A549 (cell line): Measurements from ENCODE around the gene ACER3. TPM values are rescaled to one million over a fixed set of nuclear protein-coding genes. Genes with fewer than 3 reads are reported as not detected.

ENCODE experiments used
- ATAC-seq, 2 experiments: fragments of 200-7000 bp in 1 of 2; fragments of >200 bp in 1 of 2; cut with Nextera tagmentation in 1 of 2; cut with Tn5 transposase in 1 of 2; 3 replicates each; pipeline versions ENCODE4 v1.8.0 to v1.9.1; 2018 to 2020; ENCODE audit warnings: mild to moderate bottlenecking in 1 of 2, moderate library complexity in 1 of 2
- CTCF ChIA-PET: fragments of 300-600 bp; sonication (Branson Sonifier 250); formaldehyde crosslinking; extraction: SDS; loops from one replicate; lab custom pipeline; 2021; ENCODE audit warnings: antibody characterized with exemption, inconsistent platforms; lab: Yijun Ruan, JAX
- POLR2A ChIA-PET: fragments of 350-600 bp; formaldehyde crosslinking; extraction: SDS; loops from one replicate; lab custom pipeline; 2021; ENCODE audit warnings: antibody characterized with exemption, inconsistent platforms; lab: Yijun Ruan, JAX
- DNase-seq, 2 experiments: peaks; one replicate each; pipeline versions ENCODE4 v3.0.0 to v3.0.0-alpha.2; 2011 to 2016; ENCODE audit warnings: low read depth in 1 of 2, low spot score in 1 of 2
- FAIRE-seq: peaks from 2 replicates; lab custom pipeline; 2011; peaks lifted over from hg19 to GRCh38; lab: Jason Lieb, UNC
- H3K27ac ChIP-seq, 2 experiments: fragments of >200 bp; sonication (Bioruptor Twin); formaldehyde crosslinking; 3 replicates each; pipeline ENCODE4 v1.5.1; 2016 to 2017
- H3K4me1 ChIP-seq: fragments of >200 bp; sonication (Bioruptor Twin); formaldehyde crosslinking; 3 replicates; pipeline ENCODE4 v1.6.1; 2016
- H3K4me2 ChIP-seq: fragments of >200 bp; sonication (Bioruptor Twin); formaldehyde crosslinking; 3 replicates; pipeline ENCODE4 v1.6.1; 2016
- H3K4me3 ChIP-seq: fragments of >200 bp; sonication (Bioruptor Twin); formaldehyde crosslinking; 3 replicates; pipeline ENCODE4 v1.5.1; 2016
- H3K9me3 ChIP-seq: fragments of >200 bp; sonication (Bioruptor Twin); formaldehyde crosslinking; 3 replicates; pipeline ENCODE4 v1.6.1; 2016
- E2F6 ChIP-seq: IDR thresholded peaks from 2 replicates; pipeline ENCODE4 v1.6.1; 2012; ENCODE audit warnings: low read depth, borderline replicate concordance
- EHF ChIP-seq: fragments of 250-450 bp; sonication (Bioruptor Pico); IDR thresholded peaks from 2 replicates; pipeline ENCODE4 v1.5.0; 2020; ENCODE audit warnings: mild to moderate bottlenecking
- FOXS1 ChIP-seq: fragments of 250-450 bp; sonication (Bioruptor Pico); IDR thresholded peaks from 2 replicates; pipeline ENCODE4 v1.5.0; 2020; ENCODE audit warnings: mild to moderate bottlenecking, moderate library complexity
- HES2 ChIP-seq: fragments of >200 bp; sonication (Bioruptor Twin); formaldehyde crosslinking; IDR thresholded peaks from 2 replicates; pipeline ENCODE4 v1.6.1; 2016
- HEYL ChIP-seq: fragments of 250-450 bp; sonication (Bioruptor Pico); IDR thresholded peaks from 2 replicates; pipeline ENCODE4 v1.8.0; 2021; ENCODE audit warnings: mild to moderate bottlenecking, moderate library complexity
- JUN ChIP-seq, 2 experiments: fragments of >200 bp; sonication (Bioruptor Twin); formaldehyde crosslinking; IDR thresholded peaks; 2 replicates in 1 of 2; 3 replicates in 1 of 2; pipeline ENCODE4 v1.6.1; 2016 to 2017
- MAFK ChIP-seq: fragments of 450-650 bp; IDR thresholded peaks from 2 replicates; pipeline ENCODE4 v1.6.1; 2014; ENCODE audit not compliant: partially characterized antibody
- MYC ChIP-seq: IDR thresholded peaks from 2 replicates; pipeline ENCODE4 v1.6.1; 2012; ENCODE audit warnings: mild to moderate bottlenecking, inconsistent platforms, low read length, improper control_type of control experiment, borderline replicate concordance
- NPAS2 ChIP-seq: fragments of 250-450 bp; sonication (Bioruptor Pico); IDR thresholded peaks from 2 replicates; pipeline ENCODE4 v1.8.0; 2022; ENCODE audit warnings: mild to moderate bottlenecking, moderate library complexity, borderline replicate concordance
- PHF8 ChIP-seq: fragments of 200-600 bp; sonication (generic); IDR thresholded peaks from 2 replicates; pipeline ENCODE4 v1.6.1; 2016; ENCODE audit warnings: low read depth, mild to moderate bottlenecking, antibody characterized with exemption, moderate library complexity, borderline replicate concordance
- POLR2A ChIP-seq: IDR thresholded peaks from 2 replicates; pipeline ENCODE4 v1.6.1; 2012; ENCODE audit warnings: mild to moderate bottlenecking, low read length
- RAD21 ChIP-seq, 2 experiments: fragments of >200 bp in 1 of 2; sonication (Bioruptor Twin) in 1 of 2; formaldehyde crosslinking in 1 of 2; IDR thresholded peaks in 1 of 2; conservative IDR thresholded peaks in 1 of 2; 2 replicates in 1 of 2; 3 replicates in 1 of 2; pipeline ENCODE4 v1.6.1; 2012 to 2018; ENCODE audit warnings: inconsistent platforms in 1 of 2
- RCOR1 ChIP-seq: fragments of 150-350 bp; IDR thresholded peaks from 2 replicates; pipeline ENCODE4 v1.6.1; 2014; ENCODE audit warnings: antibody characterized with exemption, low read length, low read depth
- RFX5 ChIP-seq: fragments of 450-650 bp; IDR thresholded peaks from 2 replicates; pipeline ENCODE4 v1.7.1; 2014; ENCODE audit warnings: antibody characterized with exemption, mild to moderate bottlenecking, moderate library complexity
- SMC3 ChIP-seq: fragments of >200 bp; sonication (Bioruptor Twin); formaldehyde crosslinking; IDR thresholded peaks from 3 replicates; pipeline ENCODE4 v1.6.1; 2018; ENCODE audit warnings: inconsistent platforms
- TP53 ChIP-seq: fragments of 250-450 bp; sonication (Bioruptor Pico); IDR thresholded peaks from 2 replicates; pipeline ENCODE4 v1.5.0; 2021; ENCODE audit warnings: mild to moderate bottlenecking, moderate library complexity
- ZFP36 ChIP-seq: fragments of 450-650 bp; IDR thresholded peaks from 2 replicates; pipeline ENCODE4 v1.6.1; 2014; ENCODE audit warnings: borderline replicate concordance; ENCODE audit not compliant: partially characterized antibody
- ZSCAN20 ChIP-seq: fragments of 250-450 bp; sonication (Bioruptor Pico); IDR thresholded peaks from 2 replicates; pipeline ENCODE4 v1.8.0; 2022; ENCODE audit warnings: mild to moderate bottlenecking, moderate library complexity
- WGBS: methylation state at CpG from one replicate; pipeline ENCODE4 v1.1.6; 2017; ENCODE audit errors: missing lambda C conversion rate; 5-methylcytosine and 5-hydroxymethylcytosine counted together
- polyA minus RNA-seq: library from RNA; depleted of rRNA, polyadenylated mRNA; stranded (reverse); fragments of >200 nt; gene quantifications from 2 replicates; pipeline ENCODE4 v1.2.3, GENCODE V29; 2011; rRNA and poly(A)+ RNA removed
- polyA plus RNA-seq, 4 experiments: library from polyadenylated mRNA; depleted of rRNA in 3 of 4; stranded (reverse); fragments of >200 nt; fragmentation: RNase III in 1 of 4; extraction: RNeasy Plus Mini Kit Qiagen cat#74134 plus additional on column Dnase treatment in 1 of 4; gene quantifications; 2 replicates in 3 of 4; 3 replicates in 1 of 4; pipeline ENCODE4 v1.2.3, GENCODE V29; 2011 to 2017
- TF ChIP-seq, protein P1 (sequence below): fragments of >200 bp; sonication (Bioruptor Twin); formaldehyde crosslinking; IDR thresholded peaks from 3 replicates; pipeline ENCODE4 v1.6.1; 2016
- TF ChIP-seq, protein P2 (sequence below): fragments of 200-600 bp; sonication (generic); IDR thresholded peaks from 2 replicates; pipeline ENCODE4 v1.6.1; 2016; ENCODE audit warnings: antibody characterized with exemption, mild to moderate bottlenecking, moderate library complexity
- TF ChIP-seq, protein P3 (sequence below): IDR thresholded peaks from 2 replicates; pipeline ENCODE4 v1.6.1; 2012

Gene ACER3
- 43.3 and 46.6 TPM in 2 replicates for polyA plus RNA-seq (2011; rRNA removed)
- polyA plus RNA-seq (2012; cell fraction: cytosol; rRNA removed), result 12.2 and 12.7 TPM in 2 replicates
- polyA plus RNA-seq (2012; cell fraction: nucleus; rRNA removed), result 7.8 and 8.3 TPM in 2 replicates
- polyA plus RNA-seq (2017; fragmentation: RNase III; extraction: RNeasy Plus Mini Kit Qiagen cat#74134 plus additional on column Dnase treatment), result 14.8 to 17.7 TPM (median 16.0 TPM) in 3 replicates
- polyA minus RNA-seq, result 22.8 and 30.6 TPM in 2 replicates

- Histone ChIP-seq H3K4me3 (peak within 1 kb of the TSS; percentile 77), H3K9me3 (no peaks in the 10 kb centered on the region), H3K4me2 (peak within 1 kb of the TSS; percentile 100), H3K27ac (peak within 1 kb of the TSS; percentile 88 to 97), H3K4me1 (peaks cover 16% of the 10 kb centered on the region)
- 0 out of 2 replicates have a peak, but pooled peaks have one; percentile 23 for TF ChIP-seq E2F6
- TF ChIP-seq, protein P1, sequence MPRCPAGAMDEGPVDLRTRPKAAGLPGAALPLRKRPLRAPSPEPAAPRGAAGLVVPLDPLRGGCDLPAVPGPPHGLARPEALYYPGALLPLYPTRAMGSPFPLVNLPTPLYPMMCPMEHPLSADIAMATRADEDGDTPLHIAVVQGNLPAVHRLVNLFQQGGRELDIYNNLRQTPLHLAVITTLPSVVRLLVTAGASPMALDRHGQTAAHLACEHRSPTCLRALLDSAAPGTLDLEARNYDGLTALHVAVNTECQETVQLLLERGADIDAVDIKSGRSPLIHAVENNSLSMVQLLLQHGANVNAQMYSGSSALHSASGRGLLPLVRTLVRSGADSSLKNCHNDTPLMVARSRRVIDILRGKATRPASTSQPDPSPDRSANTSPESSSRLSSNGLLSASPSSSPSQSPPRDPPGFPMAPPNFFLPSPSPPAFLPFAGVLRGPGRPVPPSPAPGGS, result 0 out of 3 replicates have a peak, but pooled peaks have one; percentile 32
- TF ChIP-seq JUN (IDR thresholded peaks at IDR 0.05), result peak in 1 of 2 experiments; percentile 87; a peak in 3 of 5 replicates
- TF ChIP-seq SMC3, result peak; percentile 30; the same call in 1 of the 3 replicates
- TF ChIP-seq PHF8, result peak; percentile 94
- no peak for TF ChIP-seq HEYL (CRISPR knock-in tag)
- peak; percentile 62; the same call in 1 of the 2 replicates for TF ChIP-seq TP53 (CRISPR knock-in tag)
- TF ChIP-seq ZFP36, result no peak
- TF ChIP-seq, protein P2, sequence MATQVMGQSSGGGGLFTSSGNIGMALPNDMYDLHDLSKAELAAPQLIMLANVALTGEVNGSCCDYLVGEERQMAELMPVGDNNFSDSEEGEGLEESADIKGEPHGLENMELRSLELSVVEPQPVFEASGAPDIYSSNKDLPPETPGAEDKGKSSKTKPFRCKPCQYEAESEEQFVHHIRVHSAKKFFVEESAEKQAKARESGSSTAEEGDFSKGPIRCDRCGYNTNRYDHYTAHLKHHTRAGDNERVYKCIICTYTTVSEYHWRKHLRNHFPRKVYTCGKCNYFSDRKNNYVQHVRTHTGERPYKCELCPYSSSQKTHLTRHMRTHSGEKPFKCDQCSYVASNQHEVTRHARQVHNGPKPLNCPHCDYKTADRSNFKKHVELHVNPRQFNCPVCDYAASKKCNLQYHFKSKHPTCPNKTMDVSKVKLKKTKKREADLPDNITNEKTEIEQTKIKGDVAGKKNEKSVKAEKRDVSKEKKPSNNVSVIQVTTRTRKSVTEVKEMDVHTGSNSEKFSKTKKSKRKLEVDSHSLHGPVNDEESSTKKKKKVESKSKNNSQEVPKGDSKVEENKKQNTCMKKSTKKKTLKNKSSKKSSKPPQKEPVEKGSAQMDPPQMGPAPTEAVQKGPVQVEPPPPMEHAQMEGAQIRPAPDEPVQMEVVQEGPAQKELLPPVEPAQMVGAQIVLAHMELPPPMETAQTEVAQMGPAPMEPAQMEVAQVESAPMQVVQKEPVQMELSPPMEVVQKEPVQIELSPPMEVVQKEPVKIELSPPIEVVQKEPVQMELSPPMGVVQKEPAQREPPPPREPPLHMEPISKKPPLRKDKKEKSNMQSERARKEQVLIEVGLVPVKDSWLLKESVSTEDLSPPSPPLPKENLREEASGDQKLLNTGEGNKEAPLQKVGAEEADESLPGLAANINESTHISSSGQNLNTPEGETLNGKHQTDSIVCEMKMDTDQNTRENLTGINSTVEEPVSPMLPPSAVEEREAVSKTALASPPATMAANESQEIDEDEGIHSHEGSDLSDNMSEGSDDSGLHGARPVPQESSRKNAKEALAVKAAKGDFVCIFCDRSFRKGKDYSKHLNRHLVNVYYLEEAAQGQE, result no peak
- TF ChIP-seq RFX5, result 0 out of 2 replicates have a peak, but pooled peaks have one; percentile 42
- TF ChIP-seq HES2, result no peak
- no peak for TF ChIP-seq MYC
- TF ChIP-seq NPAS2 (CRISPR knock-in tag), result no peak
- TF ChIP-seq FOXS1 (CRISPR knock-in tag), result no peak
- no peak for TF ChIP-seq RCOR1
- TF ChIP-seq, protein P3, sequence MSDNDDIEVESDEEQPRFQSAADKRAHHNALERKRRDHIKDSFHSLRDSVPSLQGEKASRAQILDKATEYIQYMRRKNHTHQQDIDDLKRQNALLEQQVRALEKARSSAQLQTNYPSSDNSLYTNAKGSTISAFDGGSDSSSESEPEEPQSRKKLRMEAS, result peak; percentile 19; the same call in 1 of the 2 replicates
- TF ChIP-seq RAD21 (conservative IDR thresholded peaks at IDR 0.05 in 1 of 2, IDR thresholded peaks at IDR 0.05 in 1 of 2), result peak in 1 of 2 experiments; percentile 31; a peak in 1 of 5 replicates
- no peak for TF ChIP-seq ZSCAN20 (CRISPR knock-in tag)
- TF ChIP-seq POLR2A, result peak; percentile 91
- TF ChIP-seq EHF (CRISPR knock-in tag), result no peak
- TF ChIP-seq MAFK, result no peak
- WGBS, result 2% methylated on average over 26 of the region's 73 CpGs
- ChIA-PET POLR2A (no interaction called here), CTCF (interaction anchor here (0.7 to 1.6 kb wide), 4 partner anchors 12 to 55 kb away, joined by 3 to 5 read pairs (median 4); no protein-coding TSS in a partner anchor)
- DNase-seq (peak; percentile 88 to 90), FAIRE-seq (no peak), ATAC-seq (peak; percentile 96 to 98)
Measured at GRCh38 chr11:76860539-76861475, at the start of gene ACER3. Gene ACER3 (plus strand): TSS chr11:76860918. CDS start chr11:76860977, 59 bp downstream.
